RCC 7860 (cell line): ENCODE results near the gene GAB2.
"Not testable (repeated sequence)": the region's sequence is repeated elsewhere in the genome, so short reads cannot be mapped to it uniquely, and the experiment has no call there.

Source experiments
- DNase-seq: peaks from one replicate; pipeline ENCODE4 v3.0.0-alpha.2; 2015; ENCODE audit warnings: low spot score
- FAIRE-seq: peaks from 2 replicates; lab custom pipeline; 2012; peaks lifted over from hg19 to GRCh38; lab: Jason Lieb, UNC

Gene GAB2

GRCh38 chr11:78226684-78227680, 190.6 kb downstream of the GAB2 start:
- FAIRE-seq = no peak
- no peak for DNase-seq

DNA sequence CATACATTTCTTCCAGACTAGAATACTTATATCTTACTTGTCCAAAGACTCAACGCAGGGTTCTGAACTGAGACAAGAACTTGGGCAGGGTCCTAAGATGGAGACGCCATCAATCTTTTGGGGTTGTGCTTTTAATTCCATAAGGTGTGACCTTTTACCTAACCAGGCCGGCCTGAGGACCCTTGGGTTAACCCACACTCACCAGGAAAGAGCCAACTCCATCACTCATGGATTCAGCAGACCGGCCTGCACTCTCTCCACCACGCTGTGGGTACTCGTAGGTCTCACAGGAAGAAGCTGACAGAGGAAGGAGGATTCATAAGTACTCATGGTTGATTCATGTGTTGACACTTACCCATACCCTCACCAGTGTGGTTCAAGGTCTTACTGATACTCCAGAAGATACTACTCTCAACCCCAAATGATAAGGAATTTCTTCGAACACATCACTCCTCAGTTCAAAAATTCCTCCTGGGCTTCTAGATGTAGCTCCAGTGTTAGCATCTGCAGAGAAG, 192.7 kb downstream of the GAB2 start:
- no peak for FAIRE-seq

DNA sequence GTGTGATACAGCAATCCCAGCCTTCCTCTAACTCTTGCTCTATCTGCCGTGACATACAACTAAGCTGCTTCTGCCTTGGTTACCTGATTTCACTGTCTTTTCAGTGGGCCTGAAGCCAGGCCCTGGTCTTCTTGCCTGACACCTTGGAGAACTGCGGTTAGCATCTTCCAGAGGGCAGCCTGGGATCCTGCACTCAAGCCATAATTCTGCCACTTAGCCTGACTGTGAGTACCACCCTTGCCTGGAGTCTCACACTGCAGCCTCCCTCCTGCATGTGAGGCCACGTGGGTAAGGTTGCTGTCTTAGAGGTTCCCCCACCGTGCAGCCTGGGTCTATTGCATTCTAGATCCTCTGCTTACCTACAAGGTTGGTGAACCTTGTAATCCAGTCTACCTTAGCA, 193.1 kb downstream of the GAB2 start:
- DNase-seq (no peak), FAIRE-seq (no peak)

More for the DNA sequence above, 192.7 kb downstream of the GAB2 start:
- no peak for DNase-seq

GRCh38 chr11:78223320-78223954, 194.2 kb downstream of the GAB2 start:
- no peak for DNase-seq
- FAIRE-seq = no peak

- not testable (repeated sequence) for DNase-seq, FAIRE-seq
These were observed 194.9 kb downstream of the GAB2 start for GRCh38 chr11:78222726-78223125.

GRCh38 chr11:78221396-78222315, 196.0 kb downstream of the GAB2 start:
- DNase-seq (no peak), FAIRE-seq (no peak)

GRCh38 chr11:78220218-78221157, 197.1 kb downstream of the GAB2 start:
- FAIRE-seq = no peak

DNA sequence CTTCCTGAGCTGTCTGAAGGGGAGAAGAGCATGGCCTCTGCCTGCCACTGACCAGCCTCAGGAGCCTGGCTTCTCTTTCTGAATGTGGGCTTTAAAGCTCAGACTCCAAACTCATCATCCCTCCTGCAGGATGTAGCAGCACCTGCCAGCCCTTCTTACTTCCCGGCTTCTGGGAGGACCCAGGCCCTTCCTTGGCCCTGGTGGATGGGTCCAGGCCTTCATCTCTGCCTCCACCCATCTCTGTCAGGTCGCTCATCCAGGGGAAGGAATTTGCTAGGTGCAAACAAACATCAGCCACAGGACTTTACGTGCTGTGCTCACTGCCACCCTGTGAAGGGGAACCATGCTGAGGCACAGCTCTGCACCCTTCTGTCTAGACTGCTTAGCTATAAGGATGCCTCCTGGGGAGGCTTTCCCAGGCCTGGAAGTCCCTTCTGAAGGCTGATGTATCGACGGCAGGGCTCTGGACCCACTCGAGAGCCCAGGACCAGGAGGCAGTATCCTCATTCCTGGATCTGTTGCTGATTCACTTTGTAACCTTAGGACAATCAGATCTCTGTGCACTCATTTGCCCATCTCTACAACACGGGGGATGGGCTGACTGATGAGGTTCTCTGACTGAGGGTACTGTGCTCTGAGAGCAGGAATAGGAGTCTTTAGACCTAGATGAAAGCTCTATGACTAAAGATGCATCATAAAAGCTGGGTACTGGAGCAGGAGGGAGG, 198.0 kb downstream of the GAB2 start:
- DNase-seq (no peak), FAIRE-seq (no peak)

More at GRCh38 chr11:78220218-78221157, 197.1 kb downstream of the GAB2 start:
- DNase-seq = no peak

- DNase-seq = no peak
- no peak for FAIRE-seq
These were observed 198.7 kb downstream of the GAB2 start for GRCh38 chr11:78218707-78219492.

- no peak for DNase-seq
- no peak for FAIRE-seq
These were observed 199.7 kb downstream of the GAB2 start for GRCh38 chr11:78217650-78218541.

DNA sequence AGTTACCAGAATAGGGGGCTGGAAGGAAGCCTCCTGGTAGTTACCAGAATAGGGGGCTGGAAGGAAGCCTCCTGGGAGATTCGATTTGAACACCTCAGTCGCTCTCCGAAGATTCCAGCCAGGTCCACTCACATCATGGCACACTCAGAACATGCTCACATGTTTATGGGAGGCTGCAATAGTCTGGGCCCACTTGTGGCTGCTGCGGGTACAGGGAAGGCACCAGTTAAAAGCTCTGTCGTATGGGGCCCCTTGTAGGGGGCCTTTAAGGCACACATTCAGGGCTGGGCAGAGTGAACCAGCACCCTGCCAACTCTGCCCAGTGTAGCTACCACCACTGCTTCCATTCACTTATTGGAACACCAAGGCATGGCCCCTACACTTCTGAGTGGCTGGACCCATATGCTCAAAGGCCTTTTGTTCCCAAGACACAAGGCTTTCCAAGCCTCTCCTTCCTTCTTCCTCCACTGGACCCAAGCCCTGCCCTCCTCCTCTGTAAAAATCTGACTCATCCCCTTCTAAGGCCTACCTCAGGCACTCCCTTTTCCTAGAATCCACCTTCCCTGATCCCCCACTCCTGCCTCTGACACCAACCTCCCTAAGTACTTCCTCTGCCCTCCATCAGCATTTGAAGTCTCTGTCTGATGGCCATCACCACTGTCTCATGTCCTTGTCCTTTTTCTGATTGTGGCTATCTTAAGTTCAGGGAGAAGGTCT, 200.9 kb downstream of the GAB2 start:
- DNase-seq = no peak
- FAIRE-seq = no peak

DNA sequence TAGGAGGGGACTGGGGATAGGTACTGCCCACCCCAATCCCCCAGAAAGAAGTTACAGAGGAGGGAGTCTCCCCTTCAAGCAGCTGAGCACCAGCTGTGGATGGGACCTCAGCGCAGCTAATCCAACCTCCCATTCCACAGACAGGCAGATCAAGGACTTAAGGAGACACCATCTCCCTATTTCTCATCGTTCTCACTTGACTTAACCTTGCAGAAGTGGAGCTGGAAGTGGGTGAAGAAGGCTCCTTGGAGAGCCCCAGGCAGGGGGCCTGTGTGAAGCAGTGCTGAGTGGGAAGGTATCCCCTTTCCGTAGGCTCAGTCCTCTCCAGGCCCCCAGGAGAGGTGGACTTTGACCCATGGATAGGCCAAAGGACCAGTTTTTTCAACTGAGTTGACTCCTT, 201.6 kb downstream of the GAB2 start:
- DNase-seq = no peak
- no peak for FAIRE-seq

DNA sequence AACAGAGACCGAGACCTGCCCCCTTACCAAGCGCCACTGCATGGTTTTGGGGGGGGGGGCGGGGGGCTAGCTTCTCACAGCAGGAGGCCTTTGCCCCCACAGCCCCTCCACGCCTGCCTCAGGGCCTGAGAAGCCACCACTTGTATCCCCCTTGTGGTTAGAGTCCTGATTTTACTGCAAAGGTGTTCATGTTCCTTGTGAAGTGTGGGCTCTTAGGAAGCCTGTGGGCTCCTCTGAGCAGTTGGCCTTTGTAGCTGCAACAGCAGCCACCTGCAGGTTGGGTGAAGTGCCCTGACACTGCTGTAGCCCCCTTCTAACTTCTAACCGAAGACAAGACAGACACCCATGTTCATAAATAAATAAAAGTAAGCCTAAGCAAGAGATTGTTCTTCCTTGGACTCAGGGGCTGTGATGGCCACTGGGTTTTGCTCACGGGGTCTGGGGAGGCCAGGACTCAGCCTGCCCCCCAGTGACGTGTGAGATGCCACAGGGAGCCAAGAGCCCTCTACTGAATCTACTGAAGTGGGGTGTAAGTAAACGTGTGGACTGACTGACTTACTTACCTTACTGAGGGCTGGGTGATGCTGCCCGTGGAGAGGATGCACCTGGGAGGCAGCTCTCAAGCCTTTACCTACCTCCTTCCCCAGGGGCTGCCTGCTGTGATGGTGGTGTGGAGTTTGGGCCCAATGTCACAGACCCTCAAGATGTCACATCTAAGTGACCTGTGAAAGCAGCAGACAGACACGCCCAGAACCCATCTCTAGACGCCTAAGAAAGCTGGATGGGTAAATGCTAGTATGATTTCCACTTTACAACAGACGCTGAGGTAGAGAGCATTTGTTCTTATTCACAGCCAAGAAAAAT, 203.1 kb downstream of the GAB2 start:
- DNase-seq (no peak), FAIRE-seq (no peak)

- no peak for DNase-seq
- no peak for FAIRE-seq
These were observed 203.9 kb downstream of the GAB2 start for GRCh38 chr11:78213526-78214330.
